NCI-H510A treated with DMSO at 0.1 percent for 48 hours (cell line): ENCODE measurements around the gene SWAP70.

ENCODE experiments used
- DNase-seq: peaks from one replicate; lab custom pipeline; 2025; lab: John Stamatoyannopoulos, UW

The SWAP70 gene

DNA sequence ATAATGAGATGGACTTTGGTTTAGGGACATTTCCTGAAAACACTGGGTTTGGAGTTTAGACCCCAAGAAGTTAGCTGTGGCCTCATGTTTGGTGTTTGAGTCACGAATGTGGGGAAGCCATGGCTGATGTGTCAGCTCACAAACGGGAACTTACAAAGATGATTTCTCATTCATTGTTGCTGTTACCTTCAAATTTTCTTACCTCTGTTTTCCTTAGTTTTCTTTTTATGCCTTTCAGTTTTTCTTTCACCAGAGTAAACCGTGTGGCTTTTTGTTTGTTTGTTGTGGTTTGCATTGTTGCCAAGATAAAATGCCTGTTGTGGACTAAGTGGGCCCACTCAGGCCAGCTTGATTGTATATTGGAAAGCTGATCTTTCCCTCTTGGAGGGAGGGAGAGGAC lies 89.1 kb downstream of the SWAP70 start:
- no peak for DNase-seq

DNA sequence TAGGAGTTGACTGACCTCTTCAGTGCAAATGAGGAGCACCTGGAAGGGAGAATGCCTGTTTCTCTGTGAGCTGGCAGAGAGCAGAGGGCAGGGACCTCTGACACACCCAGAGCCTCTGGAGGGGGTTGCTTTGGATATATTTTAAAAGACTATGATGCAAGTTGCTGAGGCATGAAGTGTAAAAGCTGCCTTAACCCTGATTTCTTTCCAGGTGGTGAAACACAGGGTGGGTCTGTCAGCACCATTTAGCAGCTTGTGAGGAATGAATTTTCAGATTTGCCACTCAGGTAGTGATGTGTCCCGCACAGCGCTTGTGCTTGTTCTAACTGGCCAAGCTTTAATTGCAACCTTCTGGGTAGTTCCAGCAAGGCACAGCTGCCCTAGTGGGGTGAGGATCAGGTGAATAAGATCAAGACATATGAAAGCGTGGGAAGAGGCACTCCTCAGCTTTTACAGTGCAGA lies 90.2 kb downstream of the SWAP70 start:
- DNase-seq: no peak

DNA sequence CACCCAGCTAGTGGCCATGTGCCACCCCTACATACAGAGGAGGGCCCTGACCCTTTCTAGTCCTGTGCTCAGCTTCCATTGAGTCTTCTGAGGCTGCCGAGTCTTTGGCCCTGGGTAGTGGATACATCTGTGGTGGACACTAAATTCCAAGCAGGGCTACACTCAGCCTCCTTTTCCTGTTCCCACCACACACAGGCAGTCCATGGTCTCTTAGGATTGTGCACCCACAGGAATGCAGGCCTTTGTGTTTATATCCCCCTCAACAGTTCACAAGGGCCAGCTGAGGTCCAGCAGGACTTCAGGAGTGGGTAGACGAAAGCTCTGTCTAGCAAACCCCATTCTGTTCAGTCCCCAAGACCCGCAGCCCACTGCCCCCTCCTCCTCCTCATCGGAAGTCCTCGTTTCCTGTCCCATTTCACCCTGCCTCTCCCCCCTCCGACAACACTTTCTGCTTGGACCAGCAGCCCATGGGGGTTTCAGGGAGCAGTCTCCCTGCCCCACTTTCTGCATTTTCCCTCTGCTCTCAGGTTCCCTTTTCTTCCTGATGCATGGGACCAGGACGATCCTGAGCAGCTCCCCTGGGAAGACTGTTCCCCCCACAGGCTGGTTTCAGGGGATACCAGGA lies 91.8 kb downstream of the SWAP70 start:
- DNase-seq: no peak

DNA sequence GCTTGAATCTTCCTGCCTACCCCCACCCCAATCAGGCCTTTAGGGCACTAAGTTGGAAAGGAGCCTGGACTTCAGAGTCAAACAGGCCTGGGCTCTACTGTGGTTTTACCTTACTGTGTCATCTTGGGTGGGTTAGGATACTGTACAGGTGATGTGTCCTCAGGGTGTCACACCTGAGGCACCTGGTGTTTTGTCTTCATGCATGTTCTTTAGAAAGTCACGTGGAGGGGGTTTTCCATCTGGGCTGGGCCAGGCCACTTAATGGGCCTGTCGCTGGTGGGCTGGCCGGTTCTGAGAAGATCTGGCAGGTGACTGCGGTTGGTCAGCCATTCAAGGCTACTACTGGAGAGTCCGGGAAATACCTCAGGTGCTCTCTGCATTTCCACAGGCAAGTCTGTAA lies 92.6 kb downstream of the SWAP70 start:
- DNase-seq: no peak

DNA sequence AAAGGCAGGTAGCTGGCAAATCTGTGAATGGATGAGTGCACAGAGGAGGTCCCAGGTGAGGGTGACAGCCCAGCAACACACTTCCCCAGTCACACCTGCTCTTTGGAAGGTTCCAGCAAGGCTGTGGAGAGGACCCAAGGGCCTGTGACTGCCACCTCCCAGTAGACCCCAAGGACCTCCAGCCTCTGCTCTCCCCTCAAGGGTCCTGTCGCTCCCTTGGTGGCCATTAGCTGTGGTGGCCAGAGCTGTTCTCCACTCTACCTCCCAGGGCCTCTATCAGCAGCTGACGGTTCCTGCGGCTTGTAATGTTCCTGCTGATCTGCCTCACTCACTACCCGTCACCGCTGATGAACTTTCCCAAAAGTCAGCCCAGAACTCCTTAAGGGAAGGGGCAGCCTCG lies 93.0 kb downstream of the SWAP70 start:
- no peak for DNase-seq

DNA sequence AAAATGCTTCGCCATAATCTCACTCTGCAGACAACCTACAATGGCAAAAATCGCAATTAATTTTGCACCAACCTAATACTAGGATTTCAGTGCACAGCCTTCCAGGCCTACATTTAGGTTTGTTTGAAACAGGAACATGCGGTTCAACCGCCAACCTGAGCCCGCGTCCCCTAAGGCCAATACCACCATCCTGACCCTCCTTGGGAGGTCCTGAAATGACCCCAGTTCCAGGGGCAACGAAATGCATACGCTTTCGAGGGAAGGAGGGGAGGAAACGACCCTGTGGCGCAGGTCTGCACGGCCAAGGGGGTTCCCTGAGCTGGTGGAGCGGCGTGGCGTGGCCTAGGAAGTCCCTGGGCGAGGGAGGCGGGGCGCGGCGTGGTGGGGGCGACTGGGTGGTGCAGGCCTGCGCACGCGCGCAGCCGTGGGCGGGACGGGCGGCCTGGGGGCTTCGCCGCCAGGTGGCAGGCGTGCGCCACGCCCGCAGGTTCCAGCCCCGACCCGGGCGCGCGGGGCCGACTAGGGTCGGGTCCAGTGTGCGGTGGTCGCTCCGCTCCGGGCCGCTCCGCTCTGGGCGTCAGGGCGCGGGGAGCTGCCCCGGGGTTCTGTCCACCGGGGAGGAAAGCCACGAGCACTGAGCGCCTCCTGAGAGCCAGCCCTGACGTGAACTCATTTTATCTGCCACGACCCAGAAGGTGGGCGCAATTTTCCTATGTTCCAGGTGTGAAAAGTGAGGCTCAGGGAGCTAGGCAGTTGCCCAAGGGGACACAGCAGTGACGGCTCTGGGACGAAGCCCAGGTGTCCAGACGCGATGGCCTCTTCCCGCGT lies 94.1 kb downstream of the SWAP70 start:
- peak; percentile 28 for DNase-seq

DNA sequence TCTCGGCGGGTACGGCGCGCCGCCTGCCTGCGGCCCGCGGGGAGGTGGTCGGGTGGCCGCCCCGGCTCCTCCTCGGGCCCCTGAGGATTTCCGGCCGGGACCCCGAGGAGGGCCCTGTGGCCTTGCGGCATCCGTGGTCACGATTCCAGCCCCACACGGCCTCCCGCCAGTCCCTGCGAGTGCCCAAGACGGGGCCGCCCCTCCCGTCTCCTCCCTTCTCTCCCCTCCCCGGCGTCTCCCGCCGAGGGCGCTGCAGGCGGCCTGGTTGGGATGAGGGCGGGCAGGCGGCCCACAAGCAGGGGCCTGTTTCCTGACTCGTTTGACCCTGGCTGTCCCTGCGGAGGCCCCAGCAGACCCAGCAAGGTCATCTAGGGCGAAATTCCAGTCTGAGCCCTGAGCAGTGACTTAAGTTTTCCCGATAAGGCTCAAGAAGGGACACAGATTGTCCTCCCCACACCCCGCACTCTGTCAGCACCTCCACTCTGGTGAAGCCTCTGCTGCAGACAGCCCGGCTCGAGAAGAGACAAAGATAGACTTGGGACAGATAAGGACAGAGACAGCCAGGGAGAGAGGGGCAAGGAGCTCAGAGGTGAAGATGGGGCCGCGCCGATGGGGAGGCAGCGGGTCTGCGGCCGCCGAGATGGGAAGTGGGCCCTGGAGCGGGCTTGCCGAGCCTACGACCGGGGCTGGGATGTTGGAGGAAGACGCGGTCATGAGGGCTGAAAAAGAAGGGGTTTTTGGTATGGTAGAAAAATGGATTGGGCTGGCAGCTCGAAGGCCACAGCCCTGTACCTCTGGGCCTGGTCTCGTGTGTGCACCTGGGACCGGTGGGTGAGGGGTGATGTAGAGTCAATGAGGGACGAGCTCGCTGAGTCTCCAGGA lies 95.0 kb downstream of the SWAP70 start:
- peak; percentile 13 for DNase-seq

DNA sequence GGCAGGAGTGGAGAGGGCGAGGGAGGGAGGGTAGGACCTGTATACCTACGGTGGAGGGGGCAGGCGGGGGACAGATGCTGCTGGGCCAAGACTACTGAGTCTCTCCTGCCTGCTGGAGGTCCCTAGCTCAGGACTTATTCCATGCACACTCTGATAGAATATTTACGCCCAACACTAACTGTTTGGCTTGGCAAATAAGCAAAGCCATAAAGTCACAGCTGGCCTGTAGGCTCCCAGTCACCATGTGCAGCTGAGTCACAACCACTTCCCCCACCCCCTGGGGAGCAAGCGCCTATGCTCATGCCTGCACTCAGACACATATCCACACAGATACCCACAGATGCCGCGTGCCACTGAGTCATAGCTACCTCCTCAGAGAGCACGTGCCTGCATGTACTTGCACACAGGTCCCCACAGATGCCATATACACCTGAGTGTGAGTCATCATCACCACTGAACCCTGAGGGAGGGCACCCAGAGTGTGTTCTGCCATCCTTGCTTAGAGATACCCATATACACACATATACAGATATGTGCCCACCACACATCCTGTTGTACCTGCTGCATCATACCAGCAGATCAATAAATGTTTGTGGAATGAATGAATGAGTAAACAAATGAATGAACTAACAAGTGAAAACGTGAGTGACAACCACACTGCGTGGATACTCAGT lies 95.8 kb downstream of the SWAP70 start:
- DNase-seq: peak; percentile 40

DNA sequence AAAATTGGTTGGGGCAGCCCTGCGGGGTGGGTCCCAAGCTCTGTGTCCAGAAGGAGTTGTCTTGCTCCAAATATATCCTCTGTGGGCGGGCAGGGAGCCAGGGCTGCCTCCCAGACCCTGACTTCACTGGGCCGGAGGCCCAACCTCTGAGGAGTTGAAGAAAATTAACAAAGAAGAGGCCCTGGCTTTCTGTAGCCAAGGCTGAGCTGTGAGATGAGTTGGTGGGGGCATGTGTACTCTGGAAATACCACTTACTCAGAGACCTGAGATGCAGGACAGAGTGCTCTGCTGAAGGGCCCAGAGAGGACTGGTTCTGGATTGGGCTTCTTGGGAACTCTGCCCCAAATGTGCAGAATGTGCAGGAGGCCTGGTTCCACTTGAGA lies 96.3 kb downstream of the SWAP70 start:
- no peak for DNase-seq

DNA sequence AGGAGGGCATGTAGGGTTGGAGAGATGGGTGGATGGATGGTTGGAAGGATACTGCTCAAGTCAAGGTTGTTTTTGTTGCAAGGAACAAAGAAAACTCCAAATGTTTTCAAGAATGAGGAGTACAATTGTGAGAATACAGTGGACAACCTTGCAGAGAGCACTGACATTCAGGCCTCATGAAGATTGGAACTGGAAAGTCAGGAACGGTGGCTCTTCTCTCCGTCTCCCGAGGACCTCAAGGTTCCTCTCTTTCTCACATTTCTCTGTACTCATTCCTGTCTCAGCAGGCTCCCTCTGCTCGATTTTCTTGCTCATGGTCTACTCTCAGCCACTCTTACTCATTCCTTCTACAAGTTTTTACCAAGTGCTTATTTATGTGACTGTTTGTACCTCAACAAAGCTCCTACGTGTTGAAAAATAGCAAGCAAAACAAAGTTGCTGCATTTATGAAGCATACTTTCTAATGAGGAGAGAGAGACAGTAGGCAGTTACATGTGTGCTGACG lies 97.6 kb downstream of the SWAP70 start:
- no peak for DNase-seq

DNA sequence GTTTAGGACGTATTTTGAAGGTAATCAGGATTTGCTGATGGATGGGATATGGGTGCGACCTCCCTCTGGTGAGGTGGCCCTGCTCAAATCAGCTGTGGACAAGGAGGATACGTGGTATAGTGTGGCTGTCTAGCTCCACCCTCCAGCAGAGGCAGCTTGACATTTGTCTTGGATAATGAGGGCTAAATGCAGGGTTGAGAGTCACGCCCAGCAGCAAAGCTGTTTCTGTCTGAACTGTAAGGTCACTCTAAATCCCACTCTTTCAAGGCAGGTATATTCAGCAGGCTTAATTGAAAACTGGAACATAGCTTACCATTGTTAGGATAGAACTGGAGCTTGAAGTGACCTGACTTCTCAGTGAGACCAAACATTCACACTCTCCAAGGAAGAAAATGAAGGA lies 98.7 kb downstream of the SWAP70 start:
- no peak for DNase-seq

DNA sequence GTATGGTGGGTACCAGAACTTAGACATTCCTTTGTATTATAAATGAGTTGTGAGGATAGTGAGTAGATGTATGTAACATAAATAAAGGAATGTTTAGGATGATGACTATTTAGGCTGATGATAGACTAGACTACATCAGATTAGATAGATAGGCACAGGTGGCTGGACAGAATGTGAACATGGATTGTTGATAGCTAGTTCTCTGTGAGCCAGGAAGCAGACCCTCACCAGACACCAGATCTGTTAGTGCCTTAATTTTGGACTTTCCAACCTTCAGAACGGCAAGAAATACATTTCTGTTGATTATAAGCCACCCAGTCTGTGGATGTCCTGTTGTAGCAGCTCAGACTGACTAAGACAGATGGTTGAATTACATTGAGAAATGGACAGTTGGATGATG lies 99.4 kb downstream of the SWAP70 start:
- DNase-seq: no peak

DNA sequence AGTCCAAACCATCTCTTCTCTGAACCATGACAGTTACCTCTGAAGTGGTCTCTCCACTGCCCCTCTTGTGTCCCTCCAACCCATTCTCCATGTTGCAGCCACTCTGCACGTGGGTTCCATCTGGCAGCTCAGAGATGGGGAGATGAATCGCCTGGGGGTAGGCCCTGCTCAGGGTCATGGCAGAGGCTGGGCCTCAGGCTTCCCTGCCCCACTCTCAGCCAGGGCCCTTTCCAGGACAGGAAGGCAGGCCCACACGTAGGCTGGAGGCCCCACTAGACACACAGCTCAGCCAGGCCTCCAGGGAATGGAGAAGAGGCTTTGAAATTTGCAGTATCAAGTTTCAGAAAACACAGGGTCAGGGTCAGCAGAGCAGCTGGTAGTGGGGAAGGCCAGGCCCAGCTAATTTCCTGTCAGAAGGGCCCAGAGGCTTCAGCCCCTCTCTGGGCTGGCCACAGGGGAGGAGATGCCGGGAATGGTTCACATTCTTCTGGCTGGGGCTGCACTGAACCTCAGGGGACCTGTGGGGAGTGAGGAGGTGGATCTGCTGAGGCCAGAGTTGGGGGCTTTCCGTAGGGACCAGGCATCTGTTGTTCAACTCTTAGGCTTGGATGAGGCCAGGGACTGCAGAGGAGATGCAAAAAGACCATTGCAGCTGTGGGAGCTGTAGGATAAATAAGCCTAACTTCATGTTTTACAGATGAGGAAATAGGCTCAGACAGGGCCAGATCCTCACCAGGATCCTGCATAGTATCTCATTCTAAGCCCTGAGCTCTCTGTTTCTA lies 101.6 kb downstream of the SWAP70 start:
- DNase-seq: peak; percentile 35

DNA sequence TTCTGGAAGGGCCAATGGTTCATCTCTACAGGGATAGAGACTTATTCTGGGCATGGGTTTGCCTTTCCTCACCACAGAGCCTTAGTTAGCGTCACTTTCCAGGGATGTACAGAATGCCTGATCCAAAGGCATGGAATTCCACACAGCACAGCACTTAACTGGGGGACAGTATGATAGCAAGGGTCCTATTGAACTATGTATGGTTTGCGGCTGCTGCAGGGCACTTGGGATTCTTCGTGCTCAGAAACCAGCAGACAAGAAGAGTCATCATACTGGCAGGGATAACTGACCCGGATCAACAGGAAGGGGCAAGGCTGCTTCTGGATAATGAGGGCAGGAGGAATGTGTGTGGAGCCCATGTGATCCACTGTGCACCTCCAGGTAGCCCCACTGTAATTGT lies 105.7 kb downstream of the SWAP70 start:
- no peak for DNase-seq

DNA sequence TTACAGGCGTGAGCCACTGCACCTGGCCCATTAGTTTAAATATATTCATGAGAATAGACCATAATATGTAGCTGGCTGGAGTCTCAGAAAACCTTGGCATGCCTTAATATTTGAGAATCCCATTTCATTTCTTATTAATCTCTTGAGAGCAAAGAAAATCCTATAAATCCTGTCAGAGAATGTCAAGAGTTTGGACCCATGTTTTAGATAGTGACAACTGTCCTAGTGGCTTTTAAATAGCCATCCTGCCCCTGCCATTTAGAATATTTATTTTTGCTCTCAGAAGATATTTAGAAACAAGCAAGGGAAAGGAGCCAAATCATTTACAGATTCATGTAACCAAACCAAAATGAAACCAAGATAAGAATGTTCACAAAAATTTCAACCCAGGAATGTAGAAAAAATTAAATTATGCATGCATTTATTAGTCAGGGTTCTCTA lies 107.2 kb downstream of the SWAP70 start:
- no peak for DNase-seq

DNA sequence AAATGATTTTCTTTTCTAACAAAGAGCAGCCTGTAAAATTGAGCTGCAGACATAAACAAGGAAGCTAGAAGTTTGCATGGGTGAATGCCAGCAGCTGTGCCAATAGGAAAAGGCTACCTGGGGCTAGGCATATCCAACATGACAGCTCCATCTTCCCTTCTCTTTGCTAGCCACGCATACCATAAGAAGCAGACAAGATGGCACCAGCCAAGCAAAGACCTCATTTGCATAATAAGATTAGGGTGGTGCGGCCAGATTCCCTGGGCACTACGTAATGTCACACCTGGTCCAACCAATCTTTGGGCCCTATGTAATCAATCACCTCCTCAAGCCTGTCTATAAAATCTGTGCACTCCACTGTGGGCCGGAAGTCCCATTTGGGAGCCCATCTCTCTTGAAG lies 108.3 kb downstream of the SWAP70 start:
- no peak for DNase-seq

DNA sequence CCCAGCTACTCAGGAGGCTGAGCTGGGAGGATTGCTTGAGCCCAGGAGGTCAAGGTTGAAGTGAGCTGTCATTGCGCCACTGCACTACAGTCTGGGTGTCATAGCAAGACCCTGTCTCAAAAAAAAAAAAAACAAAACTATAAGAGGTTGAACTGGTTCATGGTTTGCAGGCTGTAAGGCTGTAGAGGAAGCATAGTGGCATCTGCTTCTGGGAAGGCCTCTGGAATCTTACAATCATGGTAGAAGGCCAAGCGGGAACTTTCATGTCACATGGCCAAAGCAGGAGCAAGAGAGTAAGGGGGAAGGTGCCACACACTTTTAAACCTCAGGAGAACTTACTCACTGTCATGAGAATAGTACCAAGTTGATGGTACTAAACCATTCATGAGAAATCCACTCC lies 109.6 kb downstream of the SWAP70 start:
- no peak for DNase-seq

DNA sequence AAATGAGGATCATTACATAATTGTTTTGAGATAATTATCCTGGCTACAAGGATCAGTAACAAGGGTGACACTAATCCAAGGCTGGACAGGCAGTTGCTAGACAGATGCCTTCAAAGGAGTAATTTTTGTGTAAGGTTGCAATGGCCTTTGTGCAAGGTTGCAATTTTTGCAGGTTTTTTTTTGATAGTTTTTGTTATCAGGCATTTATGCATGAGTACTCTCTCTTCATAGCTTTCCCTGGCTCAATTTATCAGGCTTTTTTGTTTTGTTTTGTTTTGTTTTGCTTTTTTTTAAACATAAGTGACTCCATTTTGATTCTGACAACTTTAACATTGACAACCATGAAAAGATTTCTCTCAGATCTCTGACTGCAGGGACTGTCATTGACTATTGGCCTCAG lies 110.2 kb downstream of the SWAP70 start:
- no peak for DNase-seq

DNA sequence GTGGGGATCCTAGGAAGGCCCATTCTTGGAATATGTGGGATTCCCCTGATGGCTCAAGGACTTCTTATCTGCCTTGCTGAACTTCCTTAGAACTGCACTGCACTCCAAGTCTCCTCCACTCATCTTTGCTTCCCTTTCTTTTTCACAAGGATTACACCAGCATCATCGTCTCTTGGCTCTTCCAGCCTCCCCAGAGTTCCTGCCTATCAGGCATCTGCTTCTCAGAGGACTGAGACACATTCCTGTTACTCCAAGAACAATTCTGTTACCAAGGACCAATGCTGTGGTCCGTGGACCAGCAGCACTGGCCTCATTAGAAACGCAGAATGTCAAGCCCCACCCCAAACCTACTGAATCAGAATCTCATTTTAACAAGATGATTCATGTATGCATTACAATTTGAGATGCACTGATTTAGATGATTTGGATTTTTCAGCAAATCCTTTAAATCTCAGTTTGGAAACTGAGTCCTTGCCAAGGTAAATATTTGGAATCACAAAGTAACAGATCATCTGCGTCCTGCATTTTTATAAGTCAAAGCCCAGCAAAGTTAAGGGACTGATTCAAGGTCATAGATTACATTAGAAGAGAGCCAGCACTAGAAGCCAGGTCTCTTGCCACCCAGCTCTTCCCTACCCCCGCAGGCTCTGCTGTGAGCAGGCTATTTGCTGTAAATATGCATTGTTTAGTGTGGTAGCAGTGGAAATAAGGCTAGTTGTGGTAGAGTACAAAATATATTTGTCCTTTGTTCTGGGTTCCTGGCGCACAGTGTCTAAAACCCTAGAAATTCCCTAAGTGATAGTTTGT lies 110.9 kb downstream of the SWAP70 start:
- no peak for DNase-seq

DNA sequence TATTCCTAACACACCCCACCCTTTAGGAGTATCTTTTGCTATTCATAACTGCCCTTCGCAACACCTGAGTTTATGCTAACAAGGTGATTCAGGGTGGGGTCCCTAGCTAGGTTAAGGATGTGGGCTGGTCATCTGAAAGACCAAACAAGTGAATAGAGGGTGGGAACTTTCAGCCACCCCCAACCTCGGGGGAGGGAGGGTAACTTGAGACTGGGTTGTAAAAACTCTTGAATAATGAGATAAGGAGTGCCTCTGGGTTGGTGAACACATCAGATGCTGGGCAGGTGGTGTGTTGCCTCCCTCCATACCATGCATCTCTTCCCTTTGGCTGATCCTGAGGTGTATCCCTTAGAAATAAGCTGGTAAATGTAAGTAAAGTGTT lies 111.5 kb downstream of the SWAP70 start:
- DNase-seq: no peak
